ENCODE measurements around the gene AGAP3. TPM values are rescaled to one million over a fixed set of nuclear protein-coding genes. Genes with fewer than 3 reads are reported as not detected.

Gene AGAP3
- total and polyA plus RNA-seq, 2 donors (not counting 1 experiment from before 2014, with no cell fraction given), result 21.1 to 22.3 TPM

DNA sequence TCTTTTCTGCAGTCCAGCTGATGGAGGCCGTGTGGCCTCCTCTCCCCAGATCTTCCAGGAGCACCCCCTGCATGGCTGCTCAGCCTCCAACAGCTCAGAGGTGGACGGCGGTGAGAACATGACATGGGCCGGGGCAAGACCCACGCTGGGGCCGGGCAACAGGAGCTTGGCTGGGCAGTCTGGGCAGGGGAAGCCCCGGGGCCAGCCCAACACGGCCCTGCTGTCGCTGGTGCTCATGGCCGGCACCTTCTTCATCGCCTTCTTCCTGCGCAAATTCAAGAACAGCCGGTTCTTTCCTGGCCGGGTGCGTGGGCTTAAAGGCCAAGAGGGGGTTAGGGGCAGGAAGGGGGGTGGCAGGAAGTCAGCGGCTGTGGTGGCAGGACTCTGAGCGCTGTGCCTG lies 12.3 kb upstream of the AGAP3 start:
- Histone ChIP-seq H3K9ac (ENCODE audit: low read length) (no peak overlapping the region), H3K4me1 (ENCODE audit: control insufficient read depth in 2 of 2, insufficient read depth in 2 of 2, low read length in 2 of 2) (peaks cover 0 to 6% of the 10 kb centered on the region in 2 donors), H2AFZ (ENCODE audit: insufficient read depth, low read depth, low read length, poor library complexity, severe bottlenecking) (no peak overlapping the region), H3K79me2 (ENCODE audit: control insufficient read depth, insufficient read depth, low read length) (no peaks in the 10 kb centered on the region), H3K27me3 (replicated peaks in 1 of 4; ENCODE audit: control extremely low read depth in 1 of 4, control insufficient read depth in 3 of 4, insufficient read depth in 4 of 4, low read length in 3 of 4) (no peaks in the 10 kb centered on the region), H4K20me1 (ENCODE audit: control insufficient read depth, insufficient read depth, low read length, poor library complexity, severe bottlenecking) (no peaks in the 10 kb centered on the region), H3K27ac (ENCODE audit: low read length in 2 of 2) (no peak overlapping the region), H3K4me2 (replicated peaks; ENCODE audit: low read depth, low read length, poor library complexity, severe bottlenecking) (no peak overlapping the region), H3K36me3 (replicated peaks in 1 of 2; ENCODE audit: control extremely low read depth in 1 of 2, control insufficient read depth in 1 of 2, extremely low read depth in 1 of 2, insufficient read depth in 2 of 2, low read length in 1 of 2) (peaks cover 0 to 32% of the 10 kb centered on the region in 2 experiments), H3K4me3 (ENCODE audit: control extremely low read depth in 1 of 5, extremely low read depth in 1 of 5, insufficient read depth in 1 of 5, low read depth in 2 of 5, low read length in 4 of 5) (no peak overlapping the region), H3K9me3 (ENCODE audit: control extremely low read depth in 1 of 3, control insufficient read depth in 2 of 3, insufficient read depth in 1 of 3, low read length in 2 of 3) (no peaks in the 10 kb centered on the region)
- intact Hi-C loops (cut with micrococcal nuclease), result no loop called here
- 91% methylated on average over 13 of the region's 17 CpGs for WGBS (ENCODE audit: insufficient coverage)
- H3K27me3 Mint-ChIP-seq, result no peaks in the 10 kb centered on the region
- ChIA-PET POLR2A (no interaction called here), CTCF (no interaction called here)
- no peaks in the 10 kb centered on the region for H3K9me3 Mint-ChIP-seq (ENCODE audit: insufficient read depth)
- H3K4me1 Mint-ChIP-seq, result peaks cover 9% of the 10 kb centered on the region
- H3K27ac Mint-ChIP-seq, result no peak overlapping the region
- ATAC-seq (ENCODE audit: low read depth) (no peak), DNase-seq (no peak)
- H3K4me3 Mint-ChIP-seq, result no peak overlapping the region
- TF ChIP-seq EZH2 (IDR thresholded peaks at IDR 0.05; ENCODE audit: borderline replicate concordance, insufficient read depth, low read depth, low read length, poor library complexity, severe bottlenecking), result no peak
- TF ChIP-seq, protein P1, sequence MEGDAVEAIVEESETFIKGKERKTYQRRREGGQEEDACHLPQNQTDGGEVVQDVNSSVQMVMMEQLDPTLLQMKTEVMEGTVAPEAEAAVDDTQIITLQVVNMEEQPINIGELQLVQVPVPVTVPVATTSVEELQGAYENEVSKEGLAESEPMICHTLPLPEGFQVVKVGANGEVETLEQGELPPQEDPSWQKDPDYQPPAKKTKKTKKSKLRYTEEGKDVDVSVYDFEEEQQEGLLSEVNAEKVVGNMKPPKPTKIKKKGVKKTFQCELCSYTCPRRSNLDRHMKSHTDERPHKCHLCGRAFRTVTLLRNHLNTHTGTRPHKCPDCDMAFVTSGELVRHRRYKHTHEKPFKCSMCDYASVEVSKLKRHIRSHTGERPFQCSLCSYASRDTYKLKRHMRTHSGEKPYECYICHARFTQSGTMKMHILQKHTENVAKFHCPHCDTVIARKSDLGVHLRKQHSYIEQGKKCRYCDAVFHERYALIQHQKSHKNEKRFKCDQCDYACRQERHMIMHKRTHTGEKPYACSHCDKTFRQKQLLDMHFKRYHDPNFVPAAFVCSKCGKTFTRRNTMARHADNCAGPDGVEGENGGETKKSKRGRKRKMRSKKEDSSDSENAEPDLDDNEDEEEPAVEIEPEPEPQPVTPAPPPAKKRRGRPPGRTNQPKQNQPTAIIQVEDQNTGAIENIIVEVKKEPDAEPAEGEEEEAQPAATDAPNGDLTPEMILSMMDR (IDR thresholded peaks at IDR 0.05), result no peak

DNA sequence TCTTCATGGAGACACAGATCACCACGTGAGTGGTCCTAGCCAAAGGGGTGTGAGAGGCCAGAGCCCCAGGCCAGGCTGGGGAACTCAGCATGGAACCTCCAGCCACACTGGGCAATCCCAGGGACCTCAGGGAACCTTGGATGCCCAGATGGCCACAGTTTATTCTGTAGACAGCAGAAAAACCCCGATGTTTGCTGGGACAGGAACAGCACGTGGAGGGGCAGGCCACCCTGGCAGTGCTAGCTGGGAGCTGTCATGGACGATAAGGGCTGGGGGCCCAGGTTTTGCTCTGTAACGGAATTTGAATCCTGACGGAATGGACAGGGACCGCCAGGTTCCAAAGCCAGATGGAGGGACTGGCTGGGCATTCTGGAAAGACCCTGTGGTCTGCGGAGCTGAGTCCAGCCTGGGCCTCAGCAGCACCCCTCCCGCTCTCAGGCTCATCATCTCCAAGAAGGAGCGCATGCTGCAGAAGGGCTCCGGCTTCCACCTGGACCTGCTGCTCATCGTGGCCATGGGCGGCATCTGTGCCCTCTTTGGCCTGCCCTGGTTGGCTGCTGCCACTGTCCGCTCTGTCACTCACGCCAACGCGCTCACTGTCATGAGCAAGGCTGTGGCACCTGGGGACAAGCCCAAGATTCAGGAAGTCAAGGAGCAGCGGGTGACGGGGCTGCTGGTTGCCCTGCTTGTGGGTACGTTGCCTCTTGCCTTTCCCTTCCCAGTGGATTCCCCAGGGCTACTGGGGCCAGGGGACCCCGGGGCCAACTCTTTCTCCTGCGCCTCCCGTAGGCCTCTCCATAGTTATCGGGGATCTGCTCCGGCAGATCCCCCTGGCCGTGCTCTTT lies 11.2 kb upstream of the AGAP3 start:
- Histone ChIP-seq H3K9ac (ENCODE audit: low read length) (no peak overlapping the region), H2AFZ (ENCODE audit: insufficient read depth, low read depth, low read length, poor library complexity, severe bottlenecking) (no peak overlapping the region), H3K4me1 (ENCODE audit: control insufficient read depth in 2 of 2, insufficient read depth in 2 of 2, low read length in 2 of 2) (peaks cover 9 to 17% of the 10 kb centered on the region in 2 donors), H3K4me3 (ENCODE audit: control extremely low read depth in 1 of 5, extremely low read depth in 1 of 5, insufficient read depth in 1 of 5, low read depth in 2 of 5, low read length in 4 of 5) (no peak overlapping the region), H3K9me3 (ENCODE audit: control extremely low read depth in 1 of 3, control insufficient read depth in 2 of 3, insufficient read depth in 1 of 3, low read length in 2 of 3) (no peaks in the 10 kb centered on the region), H3K36me3 (replicated peaks in 1 of 2; ENCODE audit: control extremely low read depth in 1 of 2, control insufficient read depth in 1 of 2, extremely low read depth in 1 of 2, insufficient read depth in 2 of 2, low read length in 1 of 2) (peaks cover 0 to 29% of the 10 kb centered on the region in 2 experiments), H3K27me3 (replicated peaks in 1 of 4; ENCODE audit: control extremely low read depth in 1 of 4, control insufficient read depth in 3 of 4, insufficient read depth in 4 of 4, low read length in 3 of 4) (no peaks in the 10 kb centered on the region), H3K79me2 (ENCODE audit: control insufficient read depth, insufficient read depth, low read length) (peaks cover 9% of the 10 kb centered on the region), H3K27ac (ENCODE audit: low read length in 2 of 2) (no peak overlapping the region), H4K20me1 (ENCODE audit: control insufficient read depth, insufficient read depth, low read length, poor library complexity, severe bottlenecking) (peaks cover 7% of the 10 kb centered on the region), H3K4me2 (replicated peaks; ENCODE audit: low read depth, low read length, poor library complexity, severe bottlenecking) (no peak overlapping the region)
- peaks cover 16% of the 10 kb centered on the region for H3K4me1 Mint-ChIP-seq
- no peaks in the 10 kb centered on the region for H3K27me3 Mint-ChIP-seq
- ChIA-PET CTCF (no interaction called here), POLR2A (no interaction called here)
- intact Hi-C loops (cut with micrococcal nuclease), result no loop called here
- H3K4me3 Mint-ChIP-seq, result no peak overlapping the region
- TF ChIP-seq, protein P1 (IDR thresholded peaks at IDR 0.05), result no peak
- no peak for TF ChIP-seq EZH2 (IDR thresholded peaks at IDR 0.05; ENCODE audit: borderline replicate concordance, insufficient read depth, low read depth, low read length, poor library complexity, severe bottlenecking)
- DNase-seq (no peak), ATAC-seq (ENCODE audit: low read depth) (no peak)
- WGBS (ENCODE audit: insufficient coverage), result 97% methylated on average over 26 of the region's 26 CpGs
- H3K9me3 Mint-ChIP-seq (ENCODE audit: insufficient read depth), result no peaks in the 10 kb centered on the region
- H3K27ac Mint-ChIP-seq, result no peak overlapping the region
